NCI-H1092 (cell line): ENCODE results near the gene MDM2.
"Not testable (repeated sequence)": the region's sequence is repeated elsewhere in the genome, so short reads cannot be mapped to it uniquely, and the experiment has no call there.

ENCODE experiments used
- DNase-seq: peaks from one replicate; lab custom pipeline; 2025; lab: John Stamatoyannopoulos, UW

MDM2 gene

GRCh38 chr12:68827895-68828671 is 20.1 kb downstream of the MDM2 start:
- DNase-seq = no peak

- no peak for DNase-seq
These were observed 20.7 kb downstream of the MDM2 start for GRCh38 chr12:68828672-68829068.

DNA sequence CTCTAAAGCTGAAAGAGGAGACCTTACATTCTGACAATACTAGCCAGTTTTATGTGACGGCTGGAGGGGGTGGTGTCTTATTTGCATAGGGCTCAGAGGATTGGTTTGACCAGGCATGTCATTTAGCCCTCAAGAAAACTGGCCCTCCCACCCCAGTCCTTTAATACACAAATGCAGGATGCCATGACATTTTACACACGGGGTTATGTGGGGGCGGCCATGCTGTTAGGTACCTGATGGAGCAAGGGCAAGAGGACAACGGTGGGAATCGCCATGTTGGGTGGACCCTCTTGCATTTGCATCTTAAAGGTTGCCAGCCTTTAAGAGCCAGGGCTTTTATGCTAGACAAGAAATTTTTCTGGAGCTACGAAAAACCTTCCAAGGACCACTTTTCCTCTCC is 23.3 kb downstream of the MDM2 start:
- DNase-seq = no peak

DNA sequence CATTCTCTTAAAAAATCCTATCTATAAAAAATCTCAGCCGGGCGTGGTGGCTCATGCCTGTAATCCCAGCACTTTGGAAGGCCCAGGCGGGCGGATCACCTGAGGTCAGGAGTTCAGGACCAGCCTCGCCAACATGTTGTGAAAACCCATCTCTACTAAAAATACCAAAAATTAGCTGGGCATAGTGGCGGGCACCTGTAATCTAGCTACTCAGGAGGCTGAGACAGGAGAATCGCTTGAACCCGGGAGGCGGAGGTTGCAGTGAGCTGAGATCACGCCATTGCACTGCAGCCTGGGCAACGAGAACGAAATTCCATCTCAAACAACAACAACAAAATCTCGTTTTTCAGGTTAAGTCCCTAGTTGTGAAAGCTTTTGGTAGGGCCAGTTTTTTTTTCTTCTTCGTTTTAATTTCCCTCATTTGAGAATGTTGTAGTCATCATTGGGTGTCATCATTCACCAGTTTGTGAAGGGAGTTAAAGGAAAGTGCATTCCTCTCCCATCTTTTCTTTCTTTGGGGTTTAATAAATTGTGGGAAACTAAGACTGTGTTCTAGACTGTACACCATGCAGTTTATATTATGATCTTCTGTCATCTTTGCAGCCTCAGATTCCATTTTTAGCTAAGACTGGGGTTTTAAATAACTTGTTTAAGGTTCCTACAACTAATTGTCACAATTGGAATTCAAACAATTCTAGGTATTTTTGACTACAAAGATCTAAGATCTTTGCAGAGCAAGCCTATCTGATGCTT is 23.9 kb downstream of the MDM2 start:
- no peak for DNase-seq

DNA sequence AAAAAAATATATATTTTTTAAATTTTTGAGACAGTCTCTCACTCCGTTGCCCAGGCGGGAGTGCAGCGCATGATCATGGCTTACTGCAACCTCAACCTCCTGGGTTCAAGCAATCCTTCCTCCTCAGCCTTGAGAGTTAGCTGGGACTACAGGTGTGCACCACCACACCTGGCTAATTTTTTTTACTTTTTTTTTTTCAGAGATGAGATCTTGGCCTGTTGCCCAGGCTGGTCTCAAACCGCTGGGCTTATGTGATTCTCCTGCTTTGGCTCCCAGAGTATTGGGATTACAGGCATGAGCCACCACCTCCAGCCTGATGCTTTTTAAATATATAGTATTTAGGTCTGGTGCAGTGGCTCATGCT is 24.5 kb downstream of the MDM2 start:
- no peak for DNase-seq

GRCh38 chr12:68833508-68833907 is 25.5 kb downstream of the MDM2 start:
- no peak for DNase-seq

GRCh38 chr12:68835333-68835908 is 27.4 kb downstream of the MDM2 start:
- DNase-seq = no peak

- DNase-seq = no peak
These were observed 29.2 kb downstream of the MDM2 start for GRCh38 chr12:68837215-68837614.

DNA sequence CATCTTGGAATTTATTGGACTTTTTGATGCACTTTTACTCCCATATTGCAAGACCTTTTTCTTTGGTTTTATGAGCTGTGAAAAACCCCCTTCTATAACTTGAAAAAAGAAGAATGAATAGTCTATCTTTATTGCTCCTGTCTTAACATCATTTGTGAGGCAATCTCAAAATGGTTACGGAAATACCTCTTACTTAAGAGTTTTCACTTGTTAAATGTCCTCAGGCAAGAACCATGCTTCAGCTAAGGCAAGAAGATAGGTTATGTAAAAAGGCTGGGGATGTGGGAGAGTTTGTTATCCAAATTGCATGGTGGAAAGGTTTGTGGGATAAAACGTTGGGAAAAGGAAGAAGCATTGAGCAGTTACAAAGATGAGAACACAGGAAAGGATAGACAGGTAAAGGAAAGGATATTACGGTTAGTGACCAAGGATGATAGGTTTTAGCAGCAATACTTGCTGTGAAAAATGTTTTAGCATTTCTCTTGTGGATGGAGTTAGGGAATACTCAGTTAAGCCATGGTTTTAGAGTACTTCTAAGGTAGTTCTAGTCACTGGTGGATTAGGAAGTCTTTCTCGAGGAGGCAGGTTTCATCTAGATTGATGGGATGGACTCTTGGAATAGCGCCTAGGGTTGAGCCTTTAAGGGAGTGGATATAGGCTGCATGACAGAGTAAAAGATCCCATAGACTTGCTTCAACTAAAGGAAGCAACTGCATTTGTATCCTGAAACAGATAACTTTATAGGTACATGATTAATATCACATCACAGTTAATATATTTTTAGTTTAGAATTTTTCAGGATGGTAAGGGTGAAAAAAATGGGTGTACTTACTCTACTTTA is 30.3 kb downstream of the MDM2 start:
- no peak for DNase-seq

DNA sequence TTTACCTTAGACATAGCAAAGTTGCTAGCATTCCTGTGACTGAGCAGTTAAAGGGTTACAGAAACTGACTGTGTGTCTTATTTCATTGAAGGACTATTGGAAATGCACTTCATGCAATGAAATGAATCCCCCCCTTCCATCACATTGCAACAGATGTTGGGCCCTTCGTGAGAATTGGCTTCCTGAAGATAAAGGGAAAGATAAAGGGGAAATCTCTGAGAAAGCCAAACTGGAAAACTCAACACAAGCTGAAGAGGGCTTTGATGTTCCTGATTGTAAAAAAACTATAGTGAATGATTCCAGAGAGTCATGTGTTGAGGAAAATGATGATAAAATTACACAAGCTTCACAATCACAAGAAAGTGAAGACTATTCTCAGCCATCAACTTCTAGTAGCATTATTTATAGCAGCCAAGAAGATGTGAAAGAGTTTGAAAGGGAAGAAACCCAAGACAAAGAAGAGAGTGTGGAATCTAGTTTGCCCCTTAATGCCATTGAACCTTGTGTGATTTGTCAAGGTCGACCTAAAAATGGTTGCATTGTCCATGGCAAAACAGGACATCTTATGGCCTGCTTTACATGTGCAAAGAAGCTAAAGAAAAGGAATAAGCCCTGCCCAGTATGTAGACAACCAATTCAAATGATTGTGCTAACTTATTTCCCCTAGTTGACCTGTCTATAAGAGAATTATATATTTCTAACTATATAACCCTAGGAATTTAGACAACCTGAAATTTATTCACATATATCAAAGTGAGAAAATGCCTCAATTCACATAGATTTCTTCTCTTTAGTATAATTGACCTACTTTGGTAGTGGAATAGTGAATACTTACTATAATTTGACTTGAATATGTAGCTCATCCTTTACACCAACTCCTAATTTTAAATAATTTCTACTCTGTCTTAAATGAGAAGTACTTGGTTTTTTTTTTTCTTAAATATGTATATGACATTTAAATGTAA is 31.5 kb downstream of the MDM2 start:
- DNase-seq = no peak

GRCh38 chr12:68841175-68841574 is 33.2 kb downstream of the MDM2 start:
- not testable (repeated sequence) for DNase-seq

- DNase-seq = no peak
These were observed 33.7 kb downstream of the MDM2 start for GRCh38 chr12:68841717-68842116.

GRCh38 chr12:68842123-68842522 is 34.1 kb downstream of the MDM2 start:
- DNase-seq = no peak

DNA sequence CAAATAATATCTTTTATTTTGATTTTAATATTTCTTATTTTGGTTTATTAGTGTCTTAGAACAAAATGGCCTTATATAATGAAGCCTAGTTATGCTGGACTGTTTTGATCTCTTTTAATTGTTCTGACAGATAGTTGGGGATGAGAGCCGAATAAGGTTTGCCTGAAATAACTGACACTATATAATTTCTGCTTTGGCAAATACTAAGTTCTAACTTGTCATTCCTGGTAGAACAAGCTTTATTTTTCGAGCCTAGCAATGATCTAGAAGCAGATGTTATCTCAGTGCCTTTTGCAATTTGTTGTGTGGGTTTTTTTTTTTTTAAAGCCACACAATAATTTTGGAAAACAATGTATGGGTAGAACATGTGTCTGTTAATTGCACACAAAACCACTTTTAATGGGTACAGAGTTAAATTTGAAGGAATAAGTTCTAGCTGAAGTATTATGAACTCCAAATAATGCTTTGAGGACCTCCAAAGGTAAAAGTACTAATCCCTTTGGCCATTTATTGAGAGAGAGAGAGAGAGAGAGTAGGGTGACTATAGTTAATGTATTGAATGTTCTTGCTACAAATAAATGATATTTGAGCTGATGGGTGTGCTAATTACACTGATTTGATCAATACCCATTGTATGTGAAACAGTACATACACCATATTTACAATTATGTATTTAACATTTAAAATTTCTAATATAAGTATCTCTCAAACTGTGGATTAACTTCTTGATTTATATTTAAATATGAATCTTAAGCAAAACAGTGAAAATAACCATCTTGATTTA is 35.0 kb downstream of the MDM2 start:
- DNase-seq = no peak

- no peak for DNase-seq
These were observed 36.4 kb downstream of the MDM2 start for GRCh38 chr12:68844318-68844745.

DNA sequence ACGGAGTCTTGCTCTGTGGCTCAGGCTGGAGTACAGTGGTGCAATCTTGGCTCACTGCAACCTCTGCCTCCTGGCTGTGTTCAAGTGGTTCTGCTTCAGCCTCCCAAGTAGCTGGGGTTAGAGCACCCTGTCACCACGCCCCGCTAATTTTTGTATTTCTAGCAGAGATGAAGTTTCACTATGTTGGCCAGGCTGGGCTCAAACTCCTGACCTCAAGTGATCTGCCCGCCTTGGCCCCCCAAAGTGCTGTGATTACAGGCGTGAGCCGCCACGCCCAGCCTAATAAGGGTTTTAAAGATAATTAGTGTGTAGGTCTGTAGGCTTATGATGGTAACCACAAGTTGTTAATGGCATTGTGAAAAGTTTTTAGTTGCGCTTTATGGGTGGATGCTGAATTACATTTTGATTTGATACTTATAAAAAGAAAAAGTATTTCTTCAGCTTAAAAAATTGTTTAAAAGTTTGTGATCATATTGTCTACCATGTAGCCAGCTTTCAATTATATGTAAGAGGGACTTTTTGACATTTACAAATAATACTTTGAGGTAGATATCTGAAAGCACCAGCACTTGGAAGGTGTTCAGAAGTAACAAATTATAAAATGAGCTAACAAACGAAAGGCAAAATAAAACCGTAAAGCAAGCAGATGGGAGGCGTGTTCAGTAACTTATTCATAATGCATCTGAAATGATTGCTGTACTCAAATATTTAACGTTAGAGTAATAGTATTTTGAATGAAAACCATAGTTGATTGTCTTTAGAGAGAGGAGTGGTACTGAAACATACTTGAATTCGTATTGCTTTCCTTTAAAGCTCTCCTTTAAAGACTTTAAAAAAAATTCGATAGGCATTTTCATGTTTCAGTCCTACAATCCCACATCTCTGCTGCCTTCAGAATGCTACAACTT is 37.1 kb downstream of the MDM2 start:
- DNase-seq = no peak

GRCh38 chr12:68846811-68847210 is 38.8 kb downstream of the MDM2 start:
- no peak for DNase-seq

GRCh38 chr12:68850390-68850789 is 42.4 kb downstream of the MDM2 start:
- no peak for DNase-seq

DNA sequence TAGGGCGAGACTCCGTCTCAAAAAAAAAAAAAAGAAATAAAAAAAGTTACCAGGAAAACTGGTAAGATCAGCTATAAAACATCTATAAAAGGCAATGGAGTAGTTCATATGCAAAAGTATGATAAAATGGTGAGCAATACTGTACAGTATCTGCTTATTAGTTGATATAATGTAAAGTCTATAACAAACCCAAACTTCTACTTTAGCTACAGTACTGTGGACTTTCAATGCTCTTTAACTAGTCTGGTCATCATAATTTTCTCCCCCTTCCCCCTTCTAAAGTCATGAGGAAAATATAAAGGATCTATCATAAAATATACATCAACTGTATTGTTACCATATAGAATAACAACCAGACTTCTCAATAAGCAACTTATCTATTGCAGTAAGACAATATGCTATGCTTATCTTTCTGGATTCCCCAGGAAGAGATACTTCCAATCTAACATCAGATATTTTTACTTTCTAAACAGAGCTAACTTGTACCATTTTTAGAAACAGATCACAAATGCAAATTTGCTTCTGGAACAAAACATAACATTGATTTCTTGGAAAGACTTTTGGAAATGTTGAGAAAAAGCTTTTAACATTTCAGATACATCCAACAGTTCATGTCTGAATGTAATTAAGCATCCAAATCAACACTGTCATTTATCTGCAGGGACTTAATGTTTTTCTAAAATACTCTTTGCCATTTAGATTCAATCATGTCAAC is 43.8 kb downstream of the MDM2 start:
- DNase-seq = no peak
